Stimulated activated memory B cell treated with anti-CD40 and anti-IgM and Interleukin-4, amounts not matched to agents 10 μg/mL and 1 μg/mL and 100 μg/mL, for 72 hours (primary cell): ENCODE results near the gene TAF5.
A peak's percentile ranks its signal among the peaks of the same experiment; 100 is the strongest.

Source experiments
- ATAC-seq: fragments of 150-1000 bp; cut with Tn5 transposase; 2 replicates; pipeline ENCODE4 v1.10.0; 2021
- H3K27ac Mint-ChIP-seq: one replicate; pipeline ENCODE4 v1.8.0; 2022; ENCODE audit warnings: mild to moderate bottlenecking, mixed read lengths
- H3K27me3 Mint-ChIP-seq: one replicate; pipeline ENCODE4 v1.8.0; 2022; ENCODE audit warnings: mixed read lengths
- H3K36me3 Mint-ChIP-seq: one replicate; pipeline ENCODE4 v1.8.0; 2022; ENCODE audit warnings: mixed read lengths
- H3K4me1 Mint-ChIP-seq: one replicate; pipeline ENCODE4 v1.8.0; 2022; ENCODE audit warnings: mixed read lengths
- H3K4me3 Mint-ChIP-seq: one replicate; pipeline ENCODE4 v1.8.0; 2022; ENCODE audit warnings: mild to moderate bottlenecking, moderate library complexity, mixed read lengths
- H3K9me3 Mint-ChIP-seq: one replicate; pipeline ENCODE4 v1.8.0; 2022; ENCODE audit warnings: mixed read lengths

Gene TAF5

GRCh38 chr10:103429647-103430046, 61.9 kb downstream of the TAF5 start:
- ATAC-seq = no peak
- Mint-ChIP-seq H3K4me3 (no peak overlapping the region), H3K27ac (peak overlapping the region; percentile 34), H3K36me3 (peaks cover 82% of the 10 kb centered on the region), H3K27me3 (no peaks in the 10 kb centered on the region), H3K4me1 (no peaks in the 10 kb centered on the region), H3K9me3 (no peaks in the 10 kb centered on the region)

GRCh38 chr10:103431902-103432301, 64.1 kb downstream of the TAF5 start:
- Mint-ChIP-seq H3K27ac (no peak overlapping the region), H3K4me1 (no peaks in the 10 kb centered on the region), H3K4me3 (no peak overlapping the region), H3K36me3 (peaks cover 82% of the 10 kb centered on the region), H3K9me3 (no peaks in the 10 kb centered on the region), H3K27me3 (no peaks in the 10 kb centered on the region)
- ATAC-seq = no peak

DNA sequence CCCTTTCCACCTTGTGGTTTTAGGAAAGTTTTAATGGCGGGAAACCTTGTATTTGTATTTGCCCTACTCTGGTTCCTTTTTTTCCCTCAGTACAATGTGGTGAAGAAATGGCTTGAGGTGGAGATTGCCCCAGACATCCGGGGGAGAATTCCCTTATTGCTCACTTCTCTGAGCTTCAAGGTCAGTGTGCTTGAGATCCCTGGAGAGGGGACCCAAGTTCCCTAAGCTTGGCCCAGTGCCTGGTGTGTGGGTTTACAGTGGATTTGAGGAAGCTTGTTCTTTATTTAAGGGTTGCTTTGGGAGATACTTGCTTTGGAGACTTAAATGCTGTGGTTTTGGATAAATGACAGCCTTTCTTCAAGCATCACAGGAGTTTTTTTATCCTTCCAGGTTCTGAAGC, 66.1 kb downstream of the TAF5 start:
- Mint-ChIP-seq H3K4me1 (no peaks in the 10 kb centered on the region), H3K9me3 (no peaks in the 10 kb centered on the region), H3K27me3 (no peaks in the 10 kb centered on the region), H3K27ac (no peak overlapping the region), H3K4me3 (no peak overlapping the region), H3K36me3 (peaks cover 80% of the 10 kb centered on the region)
- no peak for ATAC-seq
